Measurements from ENCODE around the gene PLA2G4A. TPM values are rescaled to one million over a fixed set of nuclear protein-coding genes. Genes with fewer than 3 reads are reported as not detected.

Gene PLA2G4A
- total RNA-seq, 2 experiments from 2014 or later = 0.11 TPM; not detected in 1

DNA sequence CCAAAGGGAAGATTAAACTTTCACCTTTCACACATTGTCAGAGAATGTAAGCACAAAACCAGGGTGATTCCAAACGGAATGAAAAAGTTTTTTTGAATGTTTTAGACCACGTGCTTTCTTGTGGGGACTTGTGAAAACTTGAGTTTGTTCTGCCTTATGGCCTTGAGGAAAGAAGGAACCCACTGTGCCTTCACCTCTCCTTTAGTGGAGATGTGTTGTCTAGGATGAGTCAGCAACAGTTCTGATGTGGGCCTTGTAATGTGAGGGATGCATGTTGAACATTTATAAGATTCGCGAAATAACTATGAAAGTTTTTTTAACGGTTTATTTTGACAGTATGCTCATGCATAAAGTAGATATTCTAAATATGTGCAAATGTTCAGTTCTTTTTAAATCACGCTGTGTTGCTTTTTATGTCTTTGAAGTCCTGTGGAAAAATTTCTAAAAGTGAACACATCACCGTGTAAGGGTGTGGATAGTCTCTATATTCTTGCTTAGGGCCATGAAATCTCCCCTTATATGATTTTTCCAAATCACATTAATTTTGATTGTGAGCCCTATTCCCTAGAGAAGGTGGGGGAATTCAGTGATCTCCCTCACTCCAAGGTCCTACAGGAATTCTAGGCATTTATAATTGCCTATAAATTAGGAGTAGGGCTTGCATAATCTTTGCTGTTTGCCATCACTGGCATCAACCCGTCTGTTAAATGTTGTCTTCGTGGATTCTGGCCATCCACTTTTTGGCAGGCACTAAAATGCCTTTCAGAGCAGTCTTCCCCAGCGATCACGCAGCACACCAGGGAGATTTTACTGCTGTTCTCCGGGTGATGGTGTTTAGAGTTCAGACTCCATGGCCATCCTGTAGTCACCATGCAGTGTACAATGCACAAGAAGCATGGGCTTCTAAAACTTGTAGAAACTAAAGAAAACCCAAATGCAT, 47.4 kb downstream of the PLA2G4A start:
- no peaks in the 10 kb centered on the region for H3K9me3 Mint-ChIP-seq
- POLR2A ChIA-PET = no interaction called here

DNA sequence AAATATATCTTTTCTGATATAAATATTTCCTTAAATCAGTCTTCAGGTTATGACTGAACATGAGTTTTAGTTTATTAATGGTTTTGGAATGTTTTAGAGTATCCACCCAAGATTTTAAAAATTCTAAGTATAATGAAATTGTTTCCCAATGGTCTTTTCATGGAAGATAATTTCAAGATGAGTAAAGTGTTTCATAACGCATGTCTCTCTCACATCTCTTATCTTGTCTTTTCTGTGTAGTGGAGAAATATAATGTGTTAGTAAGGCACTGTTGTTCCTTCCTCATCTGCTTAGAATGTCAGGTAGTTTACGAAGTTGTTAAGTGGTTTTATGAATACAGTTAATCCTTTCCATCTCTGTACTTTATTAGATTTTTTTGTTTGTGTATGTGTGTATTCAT, 49.6 kb downstream of the PLA2G4A start:
- H3K9me3 Mint-ChIP-seq = no peaks in the 10 kb centered on the region
- no peak overlapping the region for H3K27ac Mint-ChIP-seq
- no peak for ATAC-seq
- intact Hi-C loops (cut with micrococcal nuclease) = no loop called here
- no peaks in the 10 kb centered on the region for H3K4me1 Mint-ChIP-seq (ENCODE audit: low read depth)
- TF ChIP-seq, protein P1, sequence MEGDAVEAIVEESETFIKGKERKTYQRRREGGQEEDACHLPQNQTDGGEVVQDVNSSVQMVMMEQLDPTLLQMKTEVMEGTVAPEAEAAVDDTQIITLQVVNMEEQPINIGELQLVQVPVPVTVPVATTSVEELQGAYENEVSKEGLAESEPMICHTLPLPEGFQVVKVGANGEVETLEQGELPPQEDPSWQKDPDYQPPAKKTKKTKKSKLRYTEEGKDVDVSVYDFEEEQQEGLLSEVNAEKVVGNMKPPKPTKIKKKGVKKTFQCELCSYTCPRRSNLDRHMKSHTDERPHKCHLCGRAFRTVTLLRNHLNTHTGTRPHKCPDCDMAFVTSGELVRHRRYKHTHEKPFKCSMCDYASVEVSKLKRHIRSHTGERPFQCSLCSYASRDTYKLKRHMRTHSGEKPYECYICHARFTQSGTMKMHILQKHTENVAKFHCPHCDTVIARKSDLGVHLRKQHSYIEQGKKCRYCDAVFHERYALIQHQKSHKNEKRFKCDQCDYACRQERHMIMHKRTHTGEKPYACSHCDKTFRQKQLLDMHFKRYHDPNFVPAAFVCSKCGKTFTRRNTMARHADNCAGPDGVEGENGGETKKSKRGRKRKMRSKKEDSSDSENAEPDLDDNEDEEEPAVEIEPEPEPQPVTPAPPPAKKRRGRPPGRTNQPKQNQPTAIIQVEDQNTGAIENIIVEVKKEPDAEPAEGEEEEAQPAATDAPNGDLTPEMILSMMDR (IDR thresholded peaks at IDR 0.05) = no peak
- H3K36me3 Mint-ChIP-seq (ENCODE audit: low read depth) = no peaks in the 10 kb centered on the region
- no peaks in the 10 kb centered on the region for H3K27me3 Mint-ChIP-seq
- no peak for DNase-seq
- no peak overlapping the region for H3K4me3 Mint-ChIP-seq
- ChIA-PET POLR2A (no interaction called here), CTCF (no interaction called here)

More for the DNA sequence above, 47.4 kb downstream of the PLA2G4A start:
- Mint-ChIP-seq H3K4me1 (ENCODE audit: low read depth) (no peaks in the 10 kb centered on the region), H3K36me3 (ENCODE audit: low read depth) (no peaks in the 10 kb centered on the region), H3K4me3 (no peak overlapping the region), H3K27ac (no peak overlapping the region), H3K27me3 (peaks cover 1% of the 10 kb centered on the region)
- ATAC-seq (no peak), DNase-seq (no peak)
- TF ChIP-seq, protein P1 (IDR thresholded peaks at IDR 0.05) = no peak
- CTCF ChIA-PET = no interaction called here
- intact Hi-C loops (cut with micrococcal nuclease) = no loop called here

DNA sequence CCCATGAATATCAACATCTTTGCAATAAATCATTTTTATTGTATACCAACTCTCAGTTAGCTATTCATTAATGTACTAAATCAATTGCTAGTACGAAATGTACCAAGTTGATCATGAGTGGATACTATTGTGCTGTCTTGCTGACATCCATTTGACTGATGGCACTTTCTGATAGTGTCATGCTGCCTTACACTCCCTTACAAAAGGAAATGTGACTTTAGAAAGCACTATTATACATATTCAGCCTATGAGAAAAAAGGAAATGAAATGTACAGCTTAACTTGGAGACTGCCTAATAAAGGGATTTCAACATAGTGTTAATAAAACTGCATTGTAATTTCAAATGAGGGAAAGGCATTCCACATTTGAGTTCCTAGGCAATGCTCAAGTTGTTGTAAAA, 52.2 kb downstream of the PLA2G4A start:
- ChIA-PET POLR2A (no interaction called here), CTCF (no interaction called here)
- TF ChIP-seq, protein P1 (IDR thresholded peaks at IDR 0.05) = no peak
- Mint-ChIP-seq H3K9me3 (peaks cover 2% of the 10 kb centered on the region), H3K4me1 (ENCODE audit: low read depth) (no peaks in the 10 kb centered on the region), H3K27ac (no peak overlapping the region), H3K4me3 (no peak overlapping the region), H3K36me3 (ENCODE audit: low read depth) (no peaks in the 10 kb centered on the region), H3K27me3 (no peaks in the 10 kb centered on the region)
- ATAC-seq = no peak
- no peak for DNase-seq
- intact Hi-C loops (cut with micrococcal nuclease) = no loop called here

DNA sequence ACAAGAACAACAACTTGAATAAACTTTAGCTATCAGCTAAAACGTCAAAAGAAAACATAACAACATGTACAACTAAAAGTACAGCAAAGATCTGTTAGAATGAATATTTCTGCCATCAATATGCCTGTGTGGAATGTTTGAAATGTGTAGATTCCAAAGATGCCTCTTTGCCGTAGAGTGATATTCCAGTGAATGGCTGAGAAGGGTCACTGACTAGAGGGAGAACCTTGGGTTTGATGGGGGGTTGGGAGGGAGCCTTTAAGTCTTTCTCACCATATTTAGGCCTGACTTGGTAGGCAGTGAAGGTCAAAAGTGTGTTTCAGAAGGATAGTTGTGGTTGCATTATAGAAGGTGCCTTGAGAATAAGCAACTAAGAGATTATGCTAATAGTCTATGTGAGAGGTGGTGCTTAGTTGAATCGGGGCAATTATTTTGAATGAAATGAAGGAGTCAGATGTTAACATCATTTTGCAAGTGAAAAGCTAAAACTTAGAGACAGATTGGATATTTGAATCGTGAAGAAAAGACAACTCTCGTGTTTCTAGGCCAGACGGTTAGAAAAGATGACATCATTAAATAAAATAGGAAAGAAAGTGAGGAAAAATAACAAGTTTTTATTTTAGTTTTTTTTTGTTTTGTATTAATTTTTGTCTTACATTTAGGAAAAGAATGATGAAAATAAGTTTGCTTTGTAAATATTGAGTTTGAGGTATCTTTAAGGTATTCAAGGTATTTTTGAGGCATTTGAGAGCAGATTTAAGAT, 53.8 kb downstream of the PLA2G4A start:
- DNase-seq = no peak
- ChIA-PET CTCF (interaction anchor here (0.7 kb wide), 1 partner anchor 130 kb away, joined by 3 read pairs; no protein-coding TSS in a partner anchor), POLR2A (no interaction called here)
- TF ChIP-seq, protein P1 (IDR thresholded peaks at IDR 0.05) = no peak
- peaks cover 6% of the 10 kb centered on the region for H3K9me3 Mint-ChIP-seq
- intact Hi-C loops (cut with micrococcal nuclease) = no loop called here
- no peaks in the 10 kb centered on the region for H3K27me3 Mint-ChIP-seq
- H3K36me3 Mint-ChIP-seq (ENCODE audit: low read depth) = no peaks in the 10 kb centered on the region
- H3K4me3 Mint-ChIP-seq = no peak overlapping the region
- no peaks in the 10 kb centered on the region for H3K4me1 Mint-ChIP-seq (ENCODE audit: low read depth)
- no peak for ATAC-seq
- H3K27ac Mint-ChIP-seq = no peak overlapping the region

DNA sequence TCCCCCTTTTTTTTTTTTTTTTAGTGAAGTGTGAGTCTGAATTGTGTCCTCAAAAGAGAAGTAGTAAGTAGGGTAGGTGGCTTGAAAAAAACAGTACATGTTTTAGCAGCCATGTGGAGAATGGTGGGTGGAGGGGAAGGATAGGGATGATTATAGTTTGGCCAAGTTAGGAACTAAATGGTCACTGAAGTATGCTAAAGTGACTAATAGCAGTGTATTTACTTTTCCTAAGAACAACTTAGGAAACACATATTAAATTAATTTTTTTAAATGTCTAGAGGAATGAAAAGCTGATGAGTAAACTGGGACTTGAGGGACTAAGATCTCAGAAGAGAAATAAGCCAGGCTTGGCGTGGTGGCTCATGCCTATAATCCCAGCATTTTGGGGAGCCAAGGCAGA, 55.5 kb downstream of the PLA2G4A start:
- TF ChIP-seq, protein P1 (IDR thresholded peaks at IDR 0.05) = no peak
- H3K9me3 Mint-ChIP-seq = peaks cover 6% of the 10 kb centered on the region
- H3K36me3 Mint-ChIP-seq (ENCODE audit: low read depth) = no peaks in the 10 kb centered on the region
- no peak overlapping the region for H3K27ac Mint-ChIP-seq
- DNase-seq (no peak), ATAC-seq (no peak)
- no peaks in the 10 kb centered on the region for H3K4me1 Mint-ChIP-seq (ENCODE audit: low read depth)
- intact Hi-C loops (cut with micrococcal nuclease) = no loop called here
- no peak overlapping the region for H3K4me3 Mint-ChIP-seq
- ChIA-PET POLR2A (no interaction called here), CTCF (no interaction called here)
- H3K27me3 Mint-ChIP-seq = no peaks in the 10 kb centered on the region

Measured in activated CD8-positive, alpha-beta T cell treated with anti-CD3 and anti-CD28 coated beads for 36 hours (primary cell).